IPS-18a (cell line): Measurements from ENCODE around the gene FCRLB.
"Not testable (repeated sequence)": the region's sequence is repeated elsewhere in the genome, so short reads cannot be mapped to it uniquely, and the experiment has no call there.

Source experiments
- H3K27ac ChIP-seq: one replicate; pipeline ENCODE4 v1.5.1; 2013; ENCODE audit warnings: low read length
- H3K27me3 ChIP-seq: one replicate; pipeline ENCODE4 v1.6.1; 2013; ENCODE audit warnings: mild to moderate bottlenecking, low read length; ENCODE audit not compliant: control insufficient read depth, insufficient read depth
- H3K36me3 ChIP-seq: one replicate; pipeline ENCODE4 v1.6.1; 2013; ENCODE audit warnings: low read depth, low read length; ENCODE audit not compliant: control insufficient read depth
- H3K4me1 ChIP-seq: one replicate; pipeline ENCODE4 v1.6.1; 2013; ENCODE audit warnings: low read depth, low read length; ENCODE audit not compliant: control insufficient read depth
- H3K4me3 ChIP-seq: one replicate; pipeline ENCODE4 v1.5.1; 2013; ENCODE audit warnings: low read length
- H3K9ac ChIP-seq: one replicate; pipeline ENCODE4 v1.6.1; 2013; ENCODE audit warnings: mild to moderate bottlenecking, low read length, moderate library complexity
- H3K9me3 ChIP-seq: one replicate; pipeline ENCODE4 v1.6.1; 2013; ENCODE audit warnings: low read depth, low read length; ENCODE audit not compliant: control insufficient read depth

The FCRLB gene

GRCh38 chr1:161698302-161698701 lies 23.0 kb upstream of the FCRLB start:
- not testable (repeated sequence) for H3K9ac ChIP-seq, H3K9me3 ChIP-seq, H3K36me3 ChIP-seq, H3K27me3 ChIP-seq, H3K4me3 ChIP-seq, H3K27ac ChIP-seq, H3K4me1 ChIP-seq

DNA sequence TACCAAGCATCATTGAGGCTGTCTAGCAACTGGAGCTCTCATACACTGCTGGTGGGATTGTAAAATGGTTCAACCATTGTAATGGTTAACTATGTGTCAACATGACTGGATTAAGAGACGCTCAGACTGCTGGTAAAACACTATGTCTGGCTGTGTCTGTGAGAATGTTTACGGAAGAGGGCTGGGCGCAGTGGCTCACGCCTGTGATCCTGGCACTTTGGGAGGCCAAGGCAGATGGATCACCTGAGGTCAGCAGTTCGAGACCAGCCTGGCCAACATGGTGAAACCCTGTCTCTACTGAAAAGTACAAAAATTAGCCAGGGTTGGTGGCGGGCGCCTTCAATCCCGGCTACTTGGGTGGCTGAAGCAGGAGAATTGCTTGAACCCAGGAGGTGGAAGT lies 19.1 kb upstream of the FCRLB start:
- H3K27me3 ChIP-seq = no peaks in the 10 kb centered on the region
- no peaks in the 10 kb centered on the region for H3K9me3 ChIP-seq
- no peak overlapping the region for H3K4me3 ChIP-seq
- no peaks in the 10 kb centered on the region for H3K36me3 ChIP-seq
- H3K9ac ChIP-seq = no peak overlapping the region
- no peak overlapping the region for H3K27ac ChIP-seq
- no peaks in the 10 kb centered on the region for H3K4me1 ChIP-seq

DNA sequence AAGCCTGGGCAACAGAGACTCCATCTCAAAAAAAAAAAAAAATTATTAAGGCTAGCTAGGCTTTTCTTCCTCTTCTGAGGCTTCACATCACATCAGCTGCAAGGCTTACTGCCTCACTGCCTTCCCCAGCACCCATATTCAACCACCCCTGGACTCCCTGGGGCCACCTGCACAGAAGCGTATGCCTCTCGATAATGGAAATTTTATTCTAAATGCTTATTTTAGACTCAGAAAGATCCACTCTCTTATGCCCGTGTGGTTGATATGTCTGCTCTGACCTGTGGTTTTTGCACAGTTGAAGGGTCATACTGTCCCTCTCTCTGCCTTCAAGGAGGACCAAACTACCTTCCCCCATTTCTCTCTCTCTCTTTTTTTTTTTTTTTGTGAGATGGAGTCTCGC lies 15.8 kb upstream of the FCRLB start:
- no peak overlapping the region for H3K27ac ChIP-seq
- H3K4me1 ChIP-seq = no peaks in the 10 kb centered on the region
- no peaks in the 10 kb centered on the region for H3K36me3 ChIP-seq
- H3K4me3 ChIP-seq = no peak overlapping the region
- H3K9ac ChIP-seq = no peak overlapping the region
- H3K9me3 ChIP-seq = no peaks in the 10 kb centered on the region
- H3K27me3 ChIP-seq = no peaks in the 10 kb centered on the region

DNA sequence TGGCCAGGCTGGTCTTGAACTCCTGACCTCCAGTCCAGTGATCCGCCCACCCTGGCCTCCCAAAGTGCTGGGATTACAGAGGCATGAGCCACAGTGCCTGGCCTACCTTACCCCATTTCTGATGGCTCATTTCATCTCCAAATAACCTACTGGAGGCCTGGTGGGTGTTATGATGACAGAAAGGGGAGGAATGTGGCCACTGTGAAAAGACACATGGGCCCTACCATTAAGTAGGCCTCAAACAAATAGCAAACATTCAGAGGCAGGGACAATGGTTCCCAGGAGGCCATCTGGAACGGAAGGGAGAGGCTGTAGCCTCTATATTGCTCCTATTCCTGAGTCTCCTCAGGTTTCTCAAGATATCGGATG lies 15.2 kb upstream of the FCRLB start:
- Histone ChIP-seq H3K4me1 (no peaks in the 10 kb centered on the region), H3K9ac (no peak overlapping the region), H3K27me3 (no peaks in the 10 kb centered on the region), H3K36me3 (no peaks in the 10 kb centered on the region), H3K9me3 (no peaks in the 10 kb centered on the region), H3K4me3 (no peak overlapping the region), H3K27ac (no peak overlapping the region)

DNA sequence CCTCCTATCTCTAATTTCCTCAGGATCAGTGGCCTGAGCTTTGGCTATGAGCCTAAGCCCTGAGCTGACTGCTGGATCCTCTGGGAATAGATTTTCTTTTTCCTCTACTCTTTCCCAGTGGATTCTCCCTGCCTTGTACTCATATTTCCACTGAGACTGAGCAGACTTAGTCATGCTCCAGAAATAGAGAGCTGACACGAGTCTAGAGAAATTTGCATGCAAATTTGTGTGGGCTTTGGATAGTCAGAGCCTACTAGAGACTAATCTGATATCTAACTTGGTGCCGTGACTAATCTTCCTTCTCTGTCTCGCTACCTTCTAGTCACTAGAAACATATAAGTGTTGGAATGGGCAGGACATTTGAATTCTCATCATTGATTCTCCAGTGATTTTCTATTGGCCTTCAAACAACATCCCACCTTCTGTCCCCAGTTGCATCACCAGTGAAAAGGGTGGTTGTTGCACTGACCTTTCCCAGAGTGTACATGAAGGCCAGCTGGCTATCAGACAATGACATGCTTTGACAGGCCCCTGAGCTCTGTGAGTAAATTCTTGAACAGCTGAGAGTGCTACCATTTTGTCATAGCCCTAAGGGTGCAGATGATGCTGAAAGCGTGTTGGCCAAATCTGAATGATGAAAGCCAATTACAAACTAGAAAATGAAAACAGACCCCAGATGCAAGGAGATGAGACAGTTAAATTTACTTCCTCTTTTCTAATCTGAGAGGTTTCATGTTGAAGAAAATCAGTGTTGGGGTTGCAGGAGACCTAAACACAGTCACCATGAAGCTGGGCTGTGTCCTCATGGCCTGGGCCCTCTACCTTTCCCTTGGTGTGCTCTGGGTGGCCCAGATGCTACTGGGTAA lies 14.6 kb upstream of the FCRLB start, which contains the start of gene FCRLA:
TSS of gene FCRLA (plus strand) at position 748 of the 866 bp plus-strand sequence. CDS start at position 784, 36 bp downstream.
- H3K36me3 ChIP-seq = no peaks in the 10 kb centered on the region
- H3K27me3 ChIP-seq = no peaks in the 10 kb centered on the region
- no peaks in the 10 kb centered on the region for H3K4me1 ChIP-seq
- no peak within 1 kb of the TSS for H3K27ac ChIP-seq
- H3K9me3 ChIP-seq = no peaks in the 10 kb centered on the region
- no peak within 1 kb of the TSS for H3K4me3 ChIP-seq
- no peak within 1 kb of the TSS for H3K9ac ChIP-seq

DNA sequence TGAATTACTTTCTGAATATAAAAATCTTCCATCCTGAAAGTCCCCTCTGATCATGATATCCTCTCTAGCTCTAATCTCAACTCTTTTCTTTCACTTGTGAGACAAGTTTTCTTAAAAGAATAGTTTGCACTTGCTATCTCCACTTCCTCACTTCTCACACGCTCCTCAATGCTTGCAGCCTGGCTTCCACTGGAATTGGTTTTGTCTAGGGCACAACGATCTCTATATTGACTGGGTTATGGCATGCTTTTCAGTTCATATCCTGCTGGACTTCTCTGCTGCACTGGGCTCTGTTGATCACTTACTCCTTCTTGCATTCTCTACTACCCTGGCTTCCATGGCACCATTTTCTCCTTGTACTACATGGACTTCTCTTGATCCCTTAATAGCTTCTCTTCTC lies 13.8 kb upstream of the FCRLB start:
- Histone ChIP-seq H3K27me3 (no peaks in the 10 kb centered on the region), H3K27ac (no peak overlapping the region), H3K4me1 (no peaks in the 10 kb centered on the region), H3K4me3 (no peak overlapping the region), H3K9me3 (no peaks in the 10 kb centered on the region), H3K9ac (no peak overlapping the region), H3K36me3 (no peaks in the 10 kb centered on the region)

DNA sequence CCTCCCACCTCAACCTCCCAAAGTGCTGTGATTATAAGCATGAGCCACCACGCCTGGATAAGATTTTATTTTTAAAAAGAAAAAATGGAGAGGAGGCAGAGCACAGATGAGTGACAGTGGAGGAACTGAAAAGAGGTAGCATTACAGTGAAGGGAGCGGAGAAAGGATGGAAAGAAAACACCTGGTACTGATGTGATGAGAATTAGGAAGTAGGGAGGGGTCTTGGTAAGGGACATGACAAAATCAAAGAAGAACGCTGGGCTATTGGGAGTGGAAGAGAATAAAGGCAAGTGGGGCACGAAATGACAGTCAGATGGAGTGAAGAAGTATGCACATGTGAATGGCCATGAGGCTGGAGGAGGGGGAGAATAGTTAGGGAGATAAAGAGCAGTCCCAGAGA lies 12.0 kb upstream of the FCRLB start:
- Histone ChIP-seq H3K27ac (no peak overlapping the region), H3K4me3 (no peak overlapping the region), H3K9ac (no peak overlapping the region), H3K36me3 (no peaks in the 10 kb centered on the region), H3K27me3 (no peaks in the 10 kb centered on the region), H3K4me1 (no peaks in the 10 kb centered on the region), H3K9me3 (no peaks in the 10 kb centered on the region)

- no peaks in the 10 kb centered on the region for H3K4me1 ChIP-seq
- no peaks in the 10 kb centered on the region for H3K9me3 ChIP-seq
- H3K27ac ChIP-seq = no peak overlapping the region
- H3K9ac ChIP-seq = no peak overlapping the region
- H3K4me3 ChIP-seq = no peak overlapping the region
- no peaks in the 10 kb centered on the region for H3K27me3 ChIP-seq
- H3K36me3 ChIP-seq = no peaks in the 10 kb centered on the region
Observed at GRCh38 chr1:161710560-161710959, 10.8 kb upstream of the FCRLB start.

DNA sequence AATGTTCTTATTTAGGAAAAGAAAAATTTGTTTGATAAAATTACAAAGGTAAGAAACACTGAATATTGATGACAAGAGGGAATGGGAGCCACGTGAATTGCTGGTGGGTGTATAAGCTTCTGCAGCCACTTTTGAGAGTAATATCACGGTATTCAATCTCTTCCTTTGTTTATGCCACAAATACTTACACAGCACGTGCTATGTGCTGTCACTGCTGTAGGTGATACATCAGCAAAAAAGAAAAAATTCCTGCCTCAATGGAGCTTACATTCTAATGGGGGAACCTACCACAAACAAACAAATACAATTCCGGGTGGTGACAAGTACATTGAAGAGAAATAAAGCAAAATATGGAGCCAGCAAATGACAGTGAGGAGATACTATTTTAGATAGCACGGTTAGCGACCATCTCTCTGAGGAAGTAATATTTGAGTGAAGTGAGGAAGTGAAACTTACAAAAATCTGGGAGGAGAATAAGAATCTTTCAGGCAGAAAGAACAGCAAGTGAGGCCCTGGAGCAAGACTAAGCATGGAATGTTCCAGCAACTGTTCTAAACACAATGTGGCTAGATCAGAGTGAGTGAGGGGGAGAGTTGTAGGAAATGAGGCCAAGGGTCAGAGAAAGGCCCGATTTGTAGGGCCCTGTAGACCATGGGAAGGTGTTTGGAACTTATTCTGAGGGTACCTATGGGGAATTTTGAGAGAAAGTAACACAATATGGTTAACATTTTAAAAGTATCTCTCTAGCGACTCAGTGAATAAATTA lies 2.6 kb upstream of the FCRLB start:
- Histone ChIP-seq H3K36me3 (no peaks in the 10 kb centered on the region), H3K27me3 (peaks cover 8% of the 10 kb centered on the region), H3K27ac (no peak overlapping the region), H3K9me3 (no peaks in the 10 kb centered on the region), H3K9ac (no peak overlapping the region), H3K4me3 (no peak overlapping the region), H3K4me1 (no peaks in the 10 kb centered on the region)

DNA sequence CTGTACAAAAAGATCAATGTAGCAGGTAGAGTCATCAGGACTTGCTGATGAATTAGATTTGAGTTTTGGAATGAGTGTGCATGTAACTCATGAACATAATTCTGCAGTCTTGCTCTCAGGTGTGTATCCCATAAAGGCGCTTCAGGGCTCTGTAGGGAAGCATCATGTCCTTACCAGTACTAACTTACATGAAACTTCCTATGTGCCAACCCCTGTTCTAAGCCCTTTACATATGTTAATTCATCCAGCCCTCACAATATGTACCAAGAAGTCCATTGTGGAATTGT lies 2.1 kb upstream of the FCRLB start:
- H3K27me3 ChIP-seq = peaks cover 12% of the 10 kb centered on the region
- H3K27ac ChIP-seq = no peak overlapping the region
- no peak overlapping the region for H3K9ac ChIP-seq
- no peak overlapping the region for H3K4me3 ChIP-seq
- no peaks in the 10 kb centered on the region for H3K4me1 ChIP-seq
- H3K36me3 ChIP-seq = no peaks in the 10 kb centered on the region
- H3K9me3 ChIP-seq = no peaks in the 10 kb centered on the region

DNA sequence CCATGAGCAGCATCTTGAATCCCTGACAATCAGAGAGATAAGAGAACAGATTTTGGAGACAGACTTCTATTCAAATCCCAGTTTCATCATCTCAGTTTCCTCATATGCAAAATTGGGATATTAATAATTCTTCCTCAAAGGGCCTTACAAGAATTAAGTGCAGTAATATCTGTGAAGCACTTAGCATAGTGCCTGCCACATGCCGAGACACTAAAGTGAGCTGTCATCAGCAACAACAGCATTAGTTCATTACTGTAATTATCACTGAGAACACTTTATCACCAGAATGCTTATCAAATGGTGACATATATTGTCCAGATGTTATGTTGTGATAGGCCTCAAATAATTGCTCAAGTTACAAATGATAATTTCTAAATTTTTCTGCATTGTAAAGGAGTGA lies 922 bp upstream of the FCRLB start:
- no peaks in the 10 kb centered on the region for H3K36me3 ChIP-seq
- H3K9me3 ChIP-seq = no peaks in the 10 kb centered on the region
- H3K27me3 ChIP-seq = peaks cover 24% of the 10 kb centered on the region
- no peak overlapping the region for H3K27ac ChIP-seq
- no peak overlapping the region for H3K9ac ChIP-seq
- H3K4me3 ChIP-seq = no peak overlapping the region
- no peaks in the 10 kb centered on the region for H3K4me1 ChIP-seq
